ENCODE measurements around the gene LIF. TPM values are rescaled to one million over a fixed set of nuclear protein-coding genes. Genes with fewer than 3 reads are reported as not detected.

The LIF gene
- total and polyA plus RNA-seq, 2 donors from 2014 or later: 0.67 to 10.7 TPM

DNA sequence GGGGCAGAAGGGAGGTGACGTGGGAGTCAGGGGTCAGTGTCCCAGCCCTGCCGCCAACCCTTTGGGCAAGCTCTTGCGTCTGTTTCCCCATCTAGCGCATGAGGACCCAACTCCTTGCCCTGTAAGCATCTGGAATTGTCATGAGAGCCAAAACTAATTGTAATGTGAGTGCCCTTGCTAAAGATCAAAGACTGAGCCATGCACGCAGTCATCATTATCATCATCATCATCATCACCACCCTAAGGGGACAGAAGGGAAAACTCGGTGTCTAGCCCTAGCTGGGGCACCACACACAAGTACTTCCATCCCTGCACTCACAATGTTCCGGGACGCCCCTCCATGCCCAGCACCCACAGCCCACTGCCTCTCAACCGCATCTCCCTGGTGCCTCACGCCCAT, 2.5 kb downstream of the LIF start:
- no peaks in the 10 kb centered on the region for H3K27me3 ChIP-seq (ENCODE audit: control insufficient read depth, insufficient read depth, low read length)
- H3K36me3 ChIP-seq (ENCODE audit: control insufficient read depth in 2 of 3, insufficient read depth in 3 of 3, low read length in 3 of 3): no peaks in the 10 kb centered on the region
- H3K9ac ChIP-seq (ENCODE audit: low read length in 3 of 3): no peak overlapping the region
- intact Hi-C loops (cut with DNase I): no loop called here
- DNase-seq: no peak
- FAIRE-seq: no peak
- no peak overlapping the region for H3K4me3 ChIP-seq (ENCODE audit: low read length in 3 of 3)
- TF ChIP-seq, protein P1, sequence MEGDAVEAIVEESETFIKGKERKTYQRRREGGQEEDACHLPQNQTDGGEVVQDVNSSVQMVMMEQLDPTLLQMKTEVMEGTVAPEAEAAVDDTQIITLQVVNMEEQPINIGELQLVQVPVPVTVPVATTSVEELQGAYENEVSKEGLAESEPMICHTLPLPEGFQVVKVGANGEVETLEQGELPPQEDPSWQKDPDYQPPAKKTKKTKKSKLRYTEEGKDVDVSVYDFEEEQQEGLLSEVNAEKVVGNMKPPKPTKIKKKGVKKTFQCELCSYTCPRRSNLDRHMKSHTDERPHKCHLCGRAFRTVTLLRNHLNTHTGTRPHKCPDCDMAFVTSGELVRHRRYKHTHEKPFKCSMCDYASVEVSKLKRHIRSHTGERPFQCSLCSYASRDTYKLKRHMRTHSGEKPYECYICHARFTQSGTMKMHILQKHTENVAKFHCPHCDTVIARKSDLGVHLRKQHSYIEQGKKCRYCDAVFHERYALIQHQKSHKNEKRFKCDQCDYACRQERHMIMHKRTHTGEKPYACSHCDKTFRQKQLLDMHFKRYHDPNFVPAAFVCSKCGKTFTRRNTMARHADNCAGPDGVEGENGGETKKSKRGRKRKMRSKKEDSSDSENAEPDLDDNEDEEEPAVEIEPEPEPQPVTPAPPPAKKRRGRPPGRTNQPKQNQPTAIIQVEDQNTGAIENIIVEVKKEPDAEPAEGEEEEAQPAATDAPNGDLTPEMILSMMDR (IDR thresholded peaks at IDR 0.05; ENCODE audit: borderline replicate concordance, extremely low read depth, insufficient read depth): no peak
- H3K4me1 ChIP-seq (ENCODE audit: control insufficient read depth in 2 of 3, insufficient read depth in 2 of 3, low read depth in 1 of 3, low read length in 3 of 3): peaks cover 0 to 9% (median 0%) of the 10 kb centered on the region in 3 donors
- no peak overlapping the region for H3K27ac ChIP-seq (ENCODE audit: low read depth in 2 of 2, low read length in 2 of 2)
- H3K9me3 ChIP-seq (ENCODE audit: control insufficient read depth in 2 of 3, insufficient read depth in 1 of 3, low read length in 3 of 3): no peaks in the 10 kb centered on the region

DNA sequence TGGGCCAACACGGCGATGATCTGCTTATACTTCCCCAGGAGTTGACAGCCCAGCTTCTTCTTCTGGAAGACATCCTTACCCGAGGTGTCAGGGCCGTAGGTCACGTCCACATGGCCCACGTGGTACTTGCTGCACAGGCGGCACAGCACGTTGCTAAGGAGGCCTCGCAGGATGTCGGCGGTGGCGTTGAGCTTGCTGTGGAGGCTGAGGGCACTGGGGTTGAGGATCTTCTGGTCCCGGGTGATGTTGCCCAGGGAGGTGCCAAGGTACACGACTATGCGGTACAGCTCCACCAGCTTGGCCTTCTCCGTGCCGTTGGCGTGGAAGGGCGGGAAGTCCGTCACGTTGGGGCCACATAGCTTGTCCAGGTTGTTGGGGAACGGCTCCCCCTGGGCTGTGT, 2.9 kb downstream of the LIF start:
- Histone ChIP-seq H3K27ac (ENCODE audit: low read depth in 2 of 2, low read length in 2 of 2) (no peak overlapping the region), H3K36me3 (ENCODE audit: control insufficient read depth in 2 of 3, insufficient read depth in 3 of 3, low read length in 3 of 3) (no peaks in the 10 kb centered on the region), H3K4me3 (ENCODE audit: low read length in 3 of 3) (no peak overlapping the region), H3K27me3 (ENCODE audit: control insufficient read depth, insufficient read depth, low read length) (no peaks in the 10 kb centered on the region), H3K9me3 (ENCODE audit: control insufficient read depth in 2 of 3, insufficient read depth in 1 of 3, low read length in 3 of 3) (no peaks in the 10 kb centered on the region), H3K4me1 (ENCODE audit: control insufficient read depth in 2 of 3, insufficient read depth in 2 of 3, low read depth in 1 of 3, low read length in 3 of 3) (peaks cover 0 to 9% (median 0%) of the 10 kb centered on the region in 3 donors), H3K9ac (ENCODE audit: low read length in 3 of 3) (no peak overlapping the region)
- intact Hi-C loops (cut with DNase I): no loop called here
- FAIRE-seq (no peak), DNase-seq (no peak)
- TF ChIP-seq, protein P1 (IDR thresholded peaks at IDR 0.05; ENCODE audit: borderline replicate concordance, extremely low read depth, insufficient read depth): no peak

DNA sequence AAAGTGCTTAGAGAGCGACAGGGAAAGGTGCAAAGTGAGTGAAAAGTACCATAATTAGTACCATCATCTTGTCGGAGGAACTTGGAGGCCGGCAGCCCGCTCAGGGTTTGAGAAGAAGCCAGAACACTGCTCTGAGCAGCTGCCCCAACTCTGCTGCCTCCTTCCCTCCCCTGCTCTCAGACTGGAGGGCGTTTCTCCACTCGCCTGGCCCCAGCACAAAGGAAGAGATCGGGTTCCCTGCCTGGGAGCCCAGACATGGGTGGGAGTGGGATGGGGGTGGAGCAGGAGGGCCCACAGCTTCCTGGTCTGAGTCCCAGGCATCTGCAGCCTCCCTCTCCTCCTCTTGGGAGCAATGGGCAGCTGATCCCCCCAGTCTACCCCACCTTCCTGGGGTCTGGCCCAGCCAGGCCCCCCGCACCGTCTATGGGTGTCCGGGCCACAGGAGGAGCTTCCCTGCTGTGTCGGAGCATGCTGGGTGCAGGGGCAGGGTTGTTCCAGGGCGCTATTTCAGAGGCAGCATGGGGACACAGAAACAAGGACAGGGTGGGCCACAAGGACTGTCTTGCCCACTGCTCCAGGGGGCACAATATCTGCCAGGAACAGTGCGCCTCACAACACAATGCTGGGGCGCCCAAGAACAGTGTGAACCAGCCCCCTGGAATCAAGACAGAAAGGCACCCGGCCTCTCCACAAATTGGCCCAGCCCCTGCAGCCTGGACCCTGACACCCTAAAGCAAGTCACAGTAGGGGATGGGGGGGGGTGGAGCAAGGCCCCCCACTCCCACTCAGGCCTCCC, 4.8 kb downstream of the LIF start:
- peaks cover 0 to 7% (median 0%) of the 10 kb centered on the region in 3 donors for H3K4me1 ChIP-seq (ENCODE audit: control insufficient read depth in 2 of 3, insufficient read depth in 2 of 3, low read depth in 1 of 3, low read length in 3 of 3)
- DNase-seq: peak in 4 of 5 donors; percentile 50 to 85 (median 60)
- H3K4me3 ChIP-seq (ENCODE audit: low read length in 3 of 3): no peak overlapping the region
- TF ChIP-seq, protein P1 (IDR thresholded peaks at IDR 0.05; ENCODE audit: borderline replicate concordance, extremely low read depth, insufficient read depth): no peak
- no peak for FAIRE-seq
- intact Hi-C loops (cut with DNase I): no loop called here
- no peak overlapping the region for H3K27ac ChIP-seq (ENCODE audit: low read depth in 2 of 2, low read length in 2 of 2)
- H3K36me3 ChIP-seq (ENCODE audit: control insufficient read depth in 2 of 3, insufficient read depth in 3 of 3, low read length in 3 of 3): no peaks in the 10 kb centered on the region
- H3K9ac ChIP-seq (ENCODE audit: low read length in 3 of 3): no peak overlapping the region
- H3K9me3 ChIP-seq (ENCODE audit: control insufficient read depth in 2 of 3, insufficient read depth in 1 of 3, low read length in 3 of 3): no peaks in the 10 kb centered on the region
- no peaks in the 10 kb centered on the region for H3K27me3 ChIP-seq (ENCODE audit: control insufficient read depth, insufficient read depth, low read length)
